Islet precursor cell (in vitro differentiated cells): ENCODE measurements around the gene SLC6A15.

Experiments used
- DNase-seq: peaks from one replicate; pipeline ENCODE4 v3.0.0-alpha.2; 2018

The SLC6A15 gene

GRCh38 chr12:84912198-84913128 lies at the start of gene SLC6A15:
SLC6A15 (minus strand) TSS chr12:84912799; CDS start chr12:84892120, 20,679 bp downstream.
- DNase-seq, result peak; percentile 95

DNA sequence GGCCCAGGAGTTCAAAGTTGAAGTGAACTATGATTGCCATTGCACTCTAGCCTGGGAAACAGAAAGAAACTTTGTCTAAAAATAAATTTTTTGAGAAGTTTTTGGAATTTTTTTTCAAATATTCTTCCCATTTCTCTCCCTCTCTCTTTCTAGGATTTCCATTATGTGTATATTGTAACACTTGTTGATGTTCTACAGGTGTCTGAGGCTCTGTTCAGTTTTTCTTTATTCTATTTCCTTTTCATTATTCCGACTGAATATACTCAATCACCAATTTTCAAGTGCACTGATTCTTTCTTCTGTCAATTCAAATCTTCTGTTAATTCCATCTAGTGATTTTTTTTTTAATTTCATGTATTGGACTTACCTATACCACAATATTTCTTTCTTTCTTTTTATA lies 48.3 kb upstream of the SLC6A15 start:
- no peak for DNase-seq

DNA sequence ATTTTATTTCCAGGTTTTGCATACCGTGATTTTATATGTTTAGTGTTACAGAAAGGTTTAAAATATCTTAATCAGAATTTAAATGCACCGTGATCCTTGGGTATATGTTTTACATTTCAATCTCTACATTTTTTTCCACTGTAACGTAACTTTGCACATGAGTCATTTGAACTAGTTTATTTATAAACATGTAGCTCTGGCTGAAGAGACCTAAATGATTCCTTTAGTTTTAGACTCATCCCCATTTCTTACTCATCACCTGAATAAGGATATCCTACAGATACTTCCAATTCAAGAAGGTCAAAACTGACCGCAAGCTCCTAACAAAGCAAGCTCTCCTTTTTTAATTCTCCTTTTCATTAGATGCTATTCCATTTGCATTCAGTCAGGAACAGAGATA lies 42.7 kb upstream of the SLC6A15 start:
- no peak for DNase-seq

DNA sequence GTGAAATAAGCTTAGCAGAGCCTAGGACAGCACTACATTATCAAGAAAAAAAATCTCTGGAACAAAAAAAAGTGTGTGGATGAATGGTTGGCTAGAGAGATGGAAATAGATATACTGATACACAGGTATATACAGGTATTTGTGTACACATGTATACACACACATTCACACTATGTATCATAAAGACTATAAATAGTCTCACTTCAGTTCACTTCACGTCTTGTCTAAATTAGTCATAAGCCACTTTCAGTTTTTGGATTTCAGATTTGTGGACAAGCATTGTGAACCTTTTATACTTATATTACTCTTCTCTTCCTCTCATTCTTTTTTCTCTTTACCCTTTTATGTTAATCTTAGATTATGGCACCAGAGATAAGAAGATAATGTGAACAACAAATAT lies 41.8 kb upstream of the SLC6A15 start:
- no peak for DNase-seq

DNA sequence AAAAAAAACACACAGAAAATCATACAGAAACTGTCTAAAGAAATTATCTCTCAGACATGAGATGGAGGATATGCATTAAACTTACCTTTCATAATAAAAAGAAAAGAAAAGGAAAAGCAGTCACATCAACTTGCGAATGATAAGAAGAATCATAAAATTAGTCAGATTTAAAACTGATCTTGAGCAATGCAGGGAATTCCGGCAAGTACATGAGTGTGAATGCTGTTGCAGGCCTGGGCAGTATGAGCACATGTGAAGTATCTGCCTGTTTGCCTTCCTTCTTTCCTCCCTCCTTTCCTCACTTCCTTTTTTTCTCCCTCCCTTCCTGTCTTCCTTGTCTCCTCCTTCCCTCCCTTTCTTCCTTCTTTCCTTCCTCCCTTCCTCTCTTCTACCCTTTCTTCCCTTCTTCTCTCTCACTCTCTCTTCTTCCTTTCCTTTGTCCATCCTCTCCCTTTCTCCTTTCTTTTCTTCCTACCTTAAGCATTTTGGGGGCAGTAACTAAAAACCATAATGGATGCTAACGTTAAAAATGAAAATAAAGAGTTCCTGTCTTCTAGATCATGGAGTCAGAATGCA lies 38.5 kb upstream of the SLC6A15 start:
- no peak for DNase-seq

DNA sequence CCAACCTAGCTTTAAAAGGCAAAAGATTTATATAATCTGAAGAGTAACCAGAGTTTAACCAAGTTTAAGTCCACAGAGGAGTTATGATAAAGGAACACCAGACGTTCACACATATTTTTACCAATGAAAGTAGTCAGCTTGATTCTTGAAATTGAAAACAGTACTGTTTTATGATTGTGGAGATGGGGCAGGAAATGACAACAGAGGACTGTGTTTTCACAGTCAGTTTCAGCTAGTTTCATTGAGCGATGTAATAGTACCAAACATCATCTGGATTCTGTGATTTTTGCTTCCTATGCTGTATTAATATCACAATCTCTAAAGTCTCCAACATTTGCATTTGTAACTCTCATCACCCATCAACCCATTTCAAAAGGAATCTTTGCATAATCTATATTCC lies 34.2 kb upstream of the SLC6A15 start:
- no peak for DNase-seq

DNA sequence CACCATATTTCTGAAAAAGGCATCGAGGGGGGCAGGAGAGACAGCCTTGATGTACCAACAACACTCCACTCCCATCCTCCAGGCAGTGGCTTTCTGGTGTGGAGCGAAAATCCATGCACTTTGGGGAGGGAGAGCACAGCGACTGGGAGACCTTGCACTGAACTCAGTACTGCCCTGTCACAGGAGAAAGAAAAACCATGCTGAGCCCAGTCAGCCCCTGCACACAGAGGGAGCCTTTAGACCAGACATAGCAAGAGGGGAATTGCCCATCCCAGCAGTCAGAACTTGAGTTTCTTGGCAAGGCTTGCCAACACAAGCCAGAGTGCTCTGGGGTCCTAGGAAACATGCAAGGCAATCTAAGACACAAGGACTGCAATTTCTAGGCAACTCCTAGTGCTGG lies 24.8 kb upstream of the SLC6A15 start:
- DNase-seq, result no peak

DNA sequence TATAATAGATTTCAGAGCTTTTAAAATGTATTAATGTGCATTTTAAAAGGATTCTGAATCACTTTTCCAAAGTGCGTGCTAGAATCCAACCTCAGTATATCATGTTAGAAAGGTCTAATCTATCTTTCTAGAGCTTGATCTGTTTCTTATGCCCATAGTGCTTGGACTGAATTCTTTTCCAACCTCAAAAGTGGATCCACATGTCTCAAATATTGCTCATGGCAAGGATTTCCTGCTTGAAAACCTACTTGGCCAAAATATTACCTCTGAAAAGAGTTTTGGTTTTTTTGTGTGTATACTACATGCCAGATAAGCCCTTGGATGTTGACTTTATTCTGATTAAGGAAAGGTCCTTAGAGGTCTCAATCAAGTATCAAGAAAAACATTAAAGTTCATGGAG lies 16.9 kb upstream of the SLC6A15 start:
- DNase-seq, result no peak

GRCh38 chr12:84924981-84925380 lies 12.4 kb upstream of the SLC6A15 start:
- no peak for DNase-seq

DNA sequence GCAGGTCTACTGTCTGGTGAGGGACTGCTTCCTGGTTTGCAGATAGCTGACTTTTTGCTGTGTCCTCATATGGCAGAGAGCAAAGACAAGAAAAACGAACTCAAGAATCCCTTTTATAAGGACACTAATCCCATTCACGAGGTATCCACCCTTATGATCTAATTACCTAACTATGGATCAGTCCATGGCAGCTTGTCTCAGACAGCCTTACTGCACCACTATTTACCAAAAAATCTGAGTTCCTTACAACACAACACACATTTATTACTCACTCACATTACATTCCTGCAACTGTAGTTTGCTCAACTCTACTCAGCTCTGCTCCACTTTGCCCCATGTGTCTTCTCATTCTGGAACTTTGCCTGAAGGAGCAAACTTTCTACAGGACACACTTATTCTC lies 10.1 kb upstream of the SLC6A15 start:
- DNase-seq, result no peak

- peak; percentile 72 for DNase-seq
These were observed 7.7 kb upstream of the SLC6A15 start for GRCh38 chr12:84920331-84920730.

GRCh38 chr12:84919271-84919670 lies 6.7 kb upstream of the SLC6A15 start:
- no peak for DNase-seq

DNA sequence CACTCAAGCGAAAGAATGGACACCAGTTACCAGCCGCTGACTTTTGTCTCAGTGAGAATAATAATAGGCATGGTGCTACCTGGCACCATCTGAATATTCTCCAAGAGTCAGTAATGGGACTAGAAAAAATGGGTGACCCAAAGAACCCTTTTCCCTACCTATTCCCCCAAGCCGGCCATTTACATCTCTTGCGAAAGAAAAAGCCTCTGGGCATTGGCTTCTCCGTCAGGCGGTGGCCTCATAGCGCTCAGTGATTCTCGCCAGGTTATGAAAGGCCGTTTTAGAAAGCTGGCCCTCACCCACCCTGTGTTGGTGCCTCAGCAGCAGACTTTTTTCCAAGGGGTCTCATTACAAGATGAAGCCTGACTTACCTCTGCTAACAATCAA lies 523 bp upstream of the SLC6A15 start:
- DNase-seq, result peak; percentile 70

- peak; percentile 98 for DNase-seq
These were observed 1.1 kb downstream of the SLC6A15 start for GRCh38 chr12:84911271-84912197.

DNA sequence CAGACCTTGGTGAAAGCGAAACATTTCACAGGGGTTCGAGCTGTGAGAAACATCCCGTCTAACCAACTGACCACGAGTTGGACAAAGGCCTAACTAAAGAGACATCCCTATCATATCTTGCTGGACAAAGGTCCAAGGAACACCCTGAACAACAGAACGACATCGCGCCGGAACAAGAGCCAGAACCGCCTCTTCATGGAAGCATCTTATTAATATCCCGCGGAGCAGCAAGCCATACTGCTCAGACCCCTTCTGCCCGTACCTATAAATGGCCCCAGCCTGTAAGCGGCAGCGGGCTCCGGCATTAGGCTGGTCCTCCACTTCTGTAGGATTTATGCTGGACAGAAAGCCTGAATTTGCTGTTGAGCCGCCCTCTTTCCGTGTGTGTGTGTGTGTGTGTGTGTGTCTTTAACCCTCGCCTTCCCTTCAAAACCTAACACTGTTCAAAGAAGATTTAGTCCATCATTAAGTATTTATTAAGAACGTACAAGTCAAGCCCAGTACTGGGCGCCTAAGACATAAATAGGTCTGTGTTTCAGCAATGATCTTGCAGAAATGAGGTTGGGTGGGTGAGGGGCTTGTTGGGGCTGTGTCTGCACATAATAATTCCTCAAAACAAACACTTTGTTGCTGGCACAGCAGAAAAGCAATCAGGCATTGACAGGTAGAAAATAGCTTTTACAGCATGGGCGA lies 1.9 kb downstream of the SLC6A15 start:
- DNase-seq, result peak; percentile 80

GRCh38 chr12:84904051-84904450 lies 8.5 kb downstream of the SLC6A15 start:
- no peak for DNase-seq

- DNase-seq, result no peak
These were observed 21.3 kb downstream of the SLC6A15 start for GRCh38 chr12:84891106-84891838.

- no peak for DNase-seq
These were observed 22.8 kb downstream of the SLC6A15 start for GRCh38 chr12:84889818-84890217.

- DNase-seq, result peak; percentile 64
These were observed 23.7 kb downstream of the SLC6A15 start for GRCh38 chr12:84888861-84889260.

DNA sequence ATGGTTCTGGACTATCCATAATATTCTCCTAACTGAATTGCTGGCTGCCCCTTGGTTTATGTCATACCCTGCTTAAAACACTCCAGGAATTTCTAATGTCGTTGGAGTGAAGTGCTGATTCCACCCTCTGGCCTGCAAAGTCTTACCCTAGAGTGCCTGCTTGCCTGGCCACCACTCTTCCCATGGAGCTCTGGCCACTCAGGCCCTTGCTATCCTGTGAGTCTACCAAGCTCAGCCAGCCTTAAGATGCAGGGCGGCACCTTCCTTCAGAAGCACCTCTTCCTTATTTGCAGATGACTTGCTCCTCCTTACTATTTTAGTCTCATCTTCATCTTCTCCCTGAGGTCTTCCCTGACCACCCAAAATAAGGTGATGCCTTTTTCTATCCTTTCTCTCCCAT lies 35.3 kb downstream of the SLC6A15 start:
- peak; percentile 64 for DNase-seq

DNA sequence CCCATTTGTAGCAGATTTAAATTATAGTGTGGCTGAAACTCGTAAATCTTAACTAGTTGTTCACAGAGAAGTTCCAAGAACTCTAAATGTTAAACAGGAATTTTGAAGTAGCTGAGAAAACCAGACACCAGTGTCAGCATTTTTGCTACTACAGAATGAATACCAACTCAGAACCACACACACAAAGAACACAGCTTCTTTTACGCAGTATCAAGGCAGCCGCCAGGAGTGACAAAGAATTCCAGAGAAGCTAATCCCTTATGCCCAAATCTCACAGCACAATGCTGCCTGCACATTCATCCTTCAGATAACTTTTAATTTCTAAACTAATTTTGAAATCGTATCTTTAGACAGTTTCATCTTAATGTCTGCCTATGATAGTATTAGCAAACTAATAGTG lies 37.4 kb downstream of the SLC6A15 start:
- peak; percentile 64 for DNase-seq

- no peak for DNase-seq
These were observed 37.8 kb downstream of the SLC6A15 start for GRCh38 chr12:84874825-84875139.
